Measurements from ENCODE around the gene TMEM236.

The TMEM236 gene

DNA sequence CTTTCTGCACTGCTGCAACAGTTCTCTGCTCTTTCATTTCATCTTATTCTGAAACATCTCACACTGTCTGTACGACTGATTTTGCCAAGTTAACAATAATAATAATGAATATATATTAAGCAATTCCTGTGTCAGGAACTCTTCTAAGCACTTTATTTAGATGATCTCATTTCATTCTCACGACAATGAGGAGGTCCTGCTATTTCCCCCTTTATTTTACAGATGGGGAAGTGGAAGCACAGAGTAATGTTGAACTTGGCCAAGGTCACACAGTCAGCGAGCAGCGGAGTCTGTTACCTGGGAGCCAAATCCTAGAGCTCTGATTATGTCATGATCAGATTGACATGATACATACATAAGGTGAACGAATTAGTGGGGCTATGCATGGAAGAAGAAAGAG, 63.0 kb downstream of the TMEM236 start:
- Histone ChIP-seq H3K4me2 (ENCODE audit: low read length) (no peak overlapping the region), H3K27me3 (ENCODE audit: insufficient read depth, low read length) (no peaks in the 10 kb centered on the region), H3K36me3 (ENCODE audit: control insufficient read depth in 1 of 2, insufficient read depth in 2 of 2, low read length in 2 of 2) (no peaks in the 10 kb centered on the region), H3K9me3 (ENCODE audit: insufficient read depth, low read depth, low read length) (no peaks in the 10 kb centered on the region), H3K23ac (ENCODE audit: low read length) (no peak overlapping the region), H3K27ac (ENCODE audit: low read depth, low read length) (no peak overlapping the region), H2BK12ac (ENCODE audit: low read length) (no peak overlapping the region), H3K9ac (ENCODE audit: low read length) (no peak overlapping the region), H3K14ac (ENCODE audit: low read length) (no peak overlapping the region), H2AFZ (ENCODE audit: insufficient read depth, low read length, poor library complexity) (no peak overlapping the region), H4K12ac (ENCODE audit: low read depth, low read length) (no peak overlapping the region), H3K18ac (ENCODE audit: low read length) (no peak overlapping the region), H3K4me3 (ENCODE audit: low read depth, low read length) (no peak overlapping the region), H3K79me2 (ENCODE audit: control insufficient read depth, insufficient read depth, low read length, poor library complexity) (no peaks in the 10 kb centered on the region), H3K4ac (ENCODE audit: low read depth, low read length) (no peak overlapping the region), H3K4me1 (ENCODE audit: control insufficient read depth in 1 of 2, insufficient read depth in 2 of 2, low read length in 2 of 2) (no peaks in the 10 kb centered on the region), H2AK5ac (ENCODE audit: low read length) (no peak overlapping the region), H4K8ac (ENCODE audit: low read depth, low read length) (no peak overlapping the region), H4K91ac (ENCODE audit: low read depth, low read length) (no peak overlapping the region), H3K79me1 (ENCODE audit: low read length) (no peaks in the 10 kb centered on the region), H2BK120ac (ENCODE audit: insufficient read depth, low read length, poor library complexity) (no peak overlapping the region), H2BK5ac (ENCODE audit: low read depth, low read length, poor library complexity) (no peak overlapping the region)
- WGBS (ENCODE audit: extremely low coverage, insufficient coverage, insufficient read length) = no CpG with 5 or more reads among the region's 5 CpGs
- DNase-seq = no peak

DNA sequence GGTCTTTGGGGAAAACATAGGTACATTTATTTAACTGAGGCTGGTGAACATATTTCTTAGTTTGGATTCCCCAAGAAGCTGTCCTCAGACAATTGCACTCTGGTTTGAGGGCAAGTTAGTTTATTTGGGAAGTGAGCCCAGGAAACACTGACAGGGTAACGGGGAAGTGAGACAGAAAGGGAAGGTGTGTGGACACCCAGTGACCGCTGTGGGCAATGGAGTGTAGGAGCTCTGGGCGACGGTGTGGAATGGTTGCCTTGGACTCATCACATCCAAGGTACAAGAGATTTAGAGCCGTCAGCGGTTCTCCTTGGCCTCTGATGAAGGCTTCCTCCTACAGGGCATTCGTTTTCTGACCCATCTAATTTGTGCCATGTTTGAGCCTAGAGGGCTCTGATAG, 64.2 kb downstream of the TMEM236 start:
- no peak overlapping the region for H3K4me2 ChIP-seq (ENCODE audit: low read length)
- no peak overlapping the region for H2AK5ac ChIP-seq (ENCODE audit: low read length)
- H3K4ac ChIP-seq (ENCODE audit: low read depth, low read length) = no peak overlapping the region
- no peaks in the 10 kb centered on the region for H3K9me3 ChIP-seq (ENCODE audit: insufficient read depth, low read depth, low read length)
- no peaks in the 10 kb centered on the region for H3K4me1 ChIP-seq (ENCODE audit: control insufficient read depth in 1 of 2, insufficient read depth in 2 of 2, low read length in 2 of 2)
- H3K9ac ChIP-seq (ENCODE audit: low read length) = no peak overlapping the region
- H2BK5ac ChIP-seq (ENCODE audit: low read depth, low read length, poor library complexity) = no peak overlapping the region
- no peak overlapping the region for H3K27ac ChIP-seq (ENCODE audit: low read depth, low read length)
- H3K18ac ChIP-seq (ENCODE audit: low read length) = no peak overlapping the region
- no peak overlapping the region for H4K91ac ChIP-seq (ENCODE audit: low read depth, low read length)
- H3K79me2 ChIP-seq (ENCODE audit: control insufficient read depth, insufficient read depth, low read length, poor library complexity) = no peaks in the 10 kb centered on the region
- no peak overlapping the region for H4K12ac ChIP-seq (ENCODE audit: low read depth, low read length)
- no peak overlapping the region for H3K23ac ChIP-seq (ENCODE audit: low read length)
- no peaks in the 10 kb centered on the region for H3K79me1 ChIP-seq (ENCODE audit: low read length)
- H3K14ac ChIP-seq (ENCODE audit: low read length) = no peak overlapping the region
- no peak overlapping the region for H2BK120ac ChIP-seq (ENCODE audit: insufficient read depth, low read length, poor library complexity)
- no peaks in the 10 kb centered on the region for H3K36me3 ChIP-seq (ENCODE audit: control insufficient read depth in 1 of 2, insufficient read depth in 2 of 2, low read length in 2 of 2)
- H4K8ac ChIP-seq (ENCODE audit: low read depth, low read length) = no peak overlapping the region
- H2BK12ac ChIP-seq (ENCODE audit: low read length) = no peak overlapping the region
- H2AFZ ChIP-seq (ENCODE audit: insufficient read depth, low read length, poor library complexity) = no peak overlapping the region
- H3K27me3 ChIP-seq (ENCODE audit: insufficient read depth, low read length) = no peaks in the 10 kb centered on the region
- H3K4me3 ChIP-seq (ENCODE audit: low read depth, low read length) = no peak overlapping the region
- no peak for DNase-seq
- WGBS (ENCODE audit: extremely low coverage, insufficient coverage, insufficient read length) = no CpG with 5 or more reads among the region's 7 CpGs

DNA sequence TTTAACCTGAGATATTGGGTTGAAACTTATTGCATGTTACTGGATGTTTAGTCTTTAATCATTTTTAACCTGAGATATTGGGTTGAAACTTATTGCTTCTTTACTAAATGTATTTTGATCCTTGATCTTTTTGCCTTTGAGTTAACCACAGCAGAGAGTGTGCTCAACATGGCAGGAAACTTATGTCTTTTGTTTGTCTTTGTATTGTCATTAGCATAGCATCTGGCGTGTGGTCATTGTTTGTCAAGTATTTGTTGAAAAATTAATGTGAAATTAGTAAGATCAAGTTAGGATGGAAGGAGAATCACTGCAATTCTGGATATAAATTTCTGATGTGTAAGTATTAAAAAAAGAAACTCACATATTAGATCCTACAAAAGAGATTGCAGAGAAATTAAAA, 65.3 kb downstream of the TMEM236 start:
- Histone ChIP-seq H2AK5ac (ENCODE audit: low read length) (no peak overlapping the region), H2BK12ac (ENCODE audit: low read length) (no peak overlapping the region), H4K12ac (ENCODE audit: low read depth, low read length) (no peak overlapping the region), H3K4me3 (ENCODE audit: low read depth, low read length) (no peak overlapping the region), H2BK5ac (ENCODE audit: low read depth, low read length, poor library complexity) (no peak overlapping the region), H3K23ac (ENCODE audit: low read length) (no peak overlapping the region), H3K4me2 (ENCODE audit: low read length) (no peak overlapping the region), H3K36me3 (ENCODE audit: control insufficient read depth in 1 of 2, insufficient read depth in 2 of 2, low read length in 2 of 2) (no peaks in the 10 kb centered on the region), H3K27ac (ENCODE audit: low read depth, low read length) (no peak overlapping the region), H3K79me2 (ENCODE audit: control insufficient read depth, insufficient read depth, low read length, poor library complexity) (no peaks in the 10 kb centered on the region), H3K18ac (ENCODE audit: low read length) (no peak overlapping the region), H3K4me1 (ENCODE audit: control insufficient read depth in 1 of 2, insufficient read depth in 2 of 2, low read length in 2 of 2) (no peaks in the 10 kb centered on the region), H2BK120ac (ENCODE audit: insufficient read depth, low read length, poor library complexity) (no peak overlapping the region), H4K91ac (ENCODE audit: low read depth, low read length) (no peak overlapping the region), H3K79me1 (ENCODE audit: low read length) (no peaks in the 10 kb centered on the region), H3K14ac (ENCODE audit: low read length) (no peak overlapping the region), H3K9ac (ENCODE audit: low read length) (no peak overlapping the region), H2AFZ (ENCODE audit: insufficient read depth, low read length, poor library complexity) (no peak overlapping the region), H3K27me3 (ENCODE audit: insufficient read depth, low read length) (no peaks in the 10 kb centered on the region), H3K4ac (ENCODE audit: low read depth, low read length) (no peak overlapping the region), H3K9me3 (ENCODE audit: insufficient read depth, low read depth, low read length) (no peaks in the 10 kb centered on the region), H4K8ac (ENCODE audit: low read depth, low read length) (no peak overlapping the region)
- DNase-seq = no peak
- no CpG with 5 or more reads among the region's 1 CpG for WGBS (ENCODE audit: extremely low coverage, insufficient coverage, insufficient read length)

DNA sequence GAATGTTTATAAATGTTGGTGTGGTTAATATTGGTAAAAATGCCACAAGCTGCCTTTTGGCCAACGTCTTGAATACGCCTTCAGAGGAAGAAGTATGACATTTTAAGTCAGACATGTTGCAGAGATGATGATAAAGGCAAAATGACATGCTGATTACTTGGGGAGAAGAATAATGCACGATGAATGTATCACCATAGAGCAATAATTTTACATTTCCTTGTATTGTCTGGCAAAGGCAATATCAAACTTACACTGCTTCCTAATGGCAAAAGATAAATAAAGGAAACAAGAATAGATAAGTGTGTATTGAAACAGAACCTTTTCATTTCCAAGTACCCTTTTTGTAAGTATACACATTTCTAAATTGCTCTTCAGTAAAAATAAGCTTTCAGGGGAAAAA, 65.8 kb downstream of the TMEM236 start:
- no peaks in the 10 kb centered on the region for H3K79me1 ChIP-seq (ENCODE audit: low read length)
- no peak overlapping the region for H3K9ac ChIP-seq (ENCODE audit: low read length)
- no peak overlapping the region for H4K91ac ChIP-seq (ENCODE audit: low read depth, low read length)
- no peak overlapping the region for H3K4me3 ChIP-seq (ENCODE audit: low read depth, low read length)
- no peak overlapping the region for H3K14ac ChIP-seq (ENCODE audit: low read length)
- no peaks in the 10 kb centered on the region for H3K27me3 ChIP-seq (ENCODE audit: insufficient read depth, low read length)
- no peak overlapping the region for H2BK5ac ChIP-seq (ENCODE audit: low read depth, low read length, poor library complexity)
- no peak overlapping the region for H2AFZ ChIP-seq (ENCODE audit: insufficient read depth, low read length, poor library complexity)
- H3K9me3 ChIP-seq (ENCODE audit: insufficient read depth, low read depth, low read length) = no peaks in the 10 kb centered on the region
- no peaks in the 10 kb centered on the region for H3K4me1 ChIP-seq (ENCODE audit: control insufficient read depth in 1 of 2, insufficient read depth in 2 of 2, low read length in 2 of 2)
- no peak for DNase-seq
- H3K4ac ChIP-seq (ENCODE audit: low read depth, low read length) = no peak overlapping the region
- H4K12ac ChIP-seq (ENCODE audit: low read depth, low read length) = no peak overlapping the region
- H3K36me3 ChIP-seq (ENCODE audit: control insufficient read depth in 1 of 2, insufficient read depth in 2 of 2, low read length in 2 of 2) = no peaks in the 10 kb centered on the region
- H3K4me2 ChIP-seq (ENCODE audit: low read length) = no peak overlapping the region
- H2AK5ac ChIP-seq (ENCODE audit: low read length) = no peak overlapping the region
- no peak overlapping the region for H2BK120ac ChIP-seq (ENCODE audit: insufficient read depth, low read length, poor library complexity)
- H3K23ac ChIP-seq (ENCODE audit: low read length) = no peak overlapping the region
- H3K79me2 ChIP-seq (ENCODE audit: control insufficient read depth, insufficient read depth, low read length, poor library complexity) = no peaks in the 10 kb centered on the region
- H3K27ac ChIP-seq (ENCODE audit: low read depth, low read length) = no peak overlapping the region
- H4K8ac ChIP-seq (ENCODE audit: low read depth, low read length) = no peak overlapping the region
- H2BK12ac ChIP-seq (ENCODE audit: low read length) = no peak overlapping the region
- WGBS (ENCODE audit: extremely low coverage, insufficient coverage, insufficient read length) = no CpG with 5 or more reads among the region's 3 CpGs
- no peak overlapping the region for H3K18ac ChIP-seq (ENCODE audit: low read length)

Measured in trophoblast cell (in vitro differentiated cells and primary cell).